Embryonic facial prominence (tissue), 1 donor: ENCODE data around the gene APOB.

Experiments used
- DNase-seq: peaks from one replicate; pipeline ENCODE4 v3.0.0-alpha.2; 2016; ENCODE audit errors: extremely low spot score

APOB gene

DNA sequence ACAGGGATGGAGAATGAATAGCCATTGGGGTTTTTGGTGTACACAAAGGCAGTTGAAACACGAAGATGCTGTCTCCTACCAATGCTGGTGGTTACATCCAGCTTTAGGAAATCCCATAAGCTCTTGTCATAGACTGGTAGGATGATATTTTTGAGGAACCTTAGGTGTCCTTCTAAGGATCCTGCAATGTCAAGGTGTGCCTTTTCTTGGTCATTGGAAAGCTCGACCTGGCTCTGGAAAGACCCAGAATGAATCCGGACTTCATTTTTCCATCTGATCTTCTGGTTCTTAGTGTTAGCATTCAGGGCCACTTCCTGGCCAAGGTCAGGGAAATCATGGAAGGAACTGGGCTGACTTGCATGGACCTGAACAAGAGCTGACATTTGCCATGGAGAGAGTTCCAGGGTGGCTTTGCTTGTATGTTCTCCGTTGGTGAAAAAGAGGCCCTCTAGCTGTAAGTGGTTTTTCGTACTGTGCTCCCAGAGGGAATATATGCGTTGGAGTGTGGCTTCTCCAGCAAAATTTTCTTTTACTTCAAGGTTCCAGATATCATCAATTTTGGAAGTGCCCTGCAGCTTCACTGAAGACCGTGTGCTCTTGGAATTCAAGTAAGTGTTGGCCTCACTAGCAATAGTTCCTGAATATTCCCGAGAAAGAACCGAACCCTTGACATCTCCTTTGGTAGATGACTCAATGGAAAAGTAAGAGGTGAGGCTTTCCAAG lies 38.0 kb downstream of the APOB start:
- no peak for DNase-seq

DNA sequence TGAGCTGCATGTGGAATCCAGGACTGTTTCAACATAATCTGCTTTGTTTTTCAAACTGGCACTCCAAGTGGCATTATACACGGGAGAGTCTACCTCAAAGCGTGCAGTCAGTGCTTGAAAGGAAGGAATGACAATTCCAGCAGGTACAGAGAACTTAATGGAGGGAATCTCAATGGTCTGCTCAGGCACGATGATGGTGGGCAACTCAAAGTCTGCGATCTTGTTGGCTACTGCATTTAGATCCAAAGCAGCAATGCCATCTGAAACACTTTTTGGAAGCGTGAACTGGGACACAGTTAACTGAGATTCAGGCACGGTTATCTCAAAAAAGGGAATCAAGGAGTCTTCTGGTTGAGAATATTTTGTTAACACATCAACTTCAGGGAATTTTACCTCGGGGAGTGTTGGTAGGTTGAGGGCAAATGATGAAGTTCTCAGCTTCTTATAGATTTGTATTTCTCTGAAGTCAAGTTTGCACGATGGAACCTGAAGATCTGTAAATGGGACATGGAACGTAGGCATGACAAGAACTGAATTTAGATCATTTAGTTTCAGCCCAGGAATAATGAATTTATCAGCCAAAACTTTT lies 38.7 kb downstream of the APOB start:
- no peak for DNase-seq

DNA sequence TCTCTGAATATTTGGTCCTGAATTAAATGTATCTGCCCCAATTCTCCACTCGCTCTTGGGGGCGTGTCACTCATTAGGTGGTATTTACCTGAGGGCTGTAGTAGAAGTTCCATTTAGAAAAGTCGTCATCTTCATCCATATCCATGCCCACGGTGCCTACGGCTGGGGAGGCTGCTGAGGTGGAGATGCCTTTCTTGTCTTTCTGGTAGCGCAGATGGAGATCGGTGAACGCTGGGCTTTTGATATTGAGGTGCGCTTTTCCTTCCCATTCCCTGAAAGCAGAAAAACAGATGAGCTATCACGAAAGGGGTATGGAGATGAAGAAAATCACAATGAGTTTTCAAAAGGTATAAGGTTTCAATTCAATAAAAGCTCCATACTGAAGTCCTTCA lies 39.7 kb downstream of the APOB start:
- DNase-seq = no peak

DNA sequence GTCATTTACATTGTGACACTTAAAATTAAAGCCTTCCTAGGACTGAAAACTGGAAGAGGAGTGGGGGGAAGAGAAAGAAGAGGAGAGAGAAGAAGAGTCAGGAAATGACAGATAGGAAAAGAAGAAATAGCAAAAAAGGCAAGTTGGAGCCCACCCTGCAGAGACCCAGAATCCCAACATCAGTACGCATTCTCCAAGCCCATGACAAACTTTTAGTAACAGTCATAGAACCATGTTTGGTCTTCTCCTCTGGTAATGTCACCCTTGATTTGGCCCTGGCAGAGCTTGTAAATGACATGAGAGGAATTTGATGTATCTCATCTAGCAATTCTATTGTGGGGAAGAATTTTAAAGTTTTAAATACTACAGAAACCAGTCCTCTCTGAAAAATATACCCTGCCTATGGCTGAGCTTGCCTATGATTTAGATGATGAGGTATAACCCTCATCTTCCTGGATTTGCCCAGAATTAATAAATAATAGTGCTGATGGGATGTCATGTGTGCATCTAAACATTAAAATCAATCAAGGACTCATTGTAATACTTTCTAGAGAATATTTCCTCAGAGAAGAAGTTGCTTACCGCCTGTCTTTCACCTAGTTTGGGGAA lies 40.2 kb downstream of the APOB start:
- DNase-seq = no peak

DNA sequence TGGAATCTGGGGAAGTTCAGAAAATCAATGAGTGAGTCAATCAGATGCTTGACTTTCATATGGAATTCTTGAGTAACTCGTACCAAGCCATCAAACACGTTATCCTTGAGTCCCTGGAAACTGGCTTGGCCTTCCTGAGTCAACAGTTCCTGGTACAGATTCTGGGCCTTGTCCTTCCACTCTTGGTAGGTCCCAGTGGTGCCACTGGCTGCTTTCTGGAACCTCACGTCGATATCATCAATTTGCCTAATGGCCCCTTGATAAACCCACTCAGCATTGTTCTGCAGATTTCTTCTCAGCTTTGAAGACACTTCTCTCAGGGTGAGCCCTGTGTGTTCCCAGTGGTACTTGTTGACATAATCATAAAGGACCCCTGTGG lies 41.1 kb downstream of the APOB start:
- DNase-seq = no peak

DNA sequence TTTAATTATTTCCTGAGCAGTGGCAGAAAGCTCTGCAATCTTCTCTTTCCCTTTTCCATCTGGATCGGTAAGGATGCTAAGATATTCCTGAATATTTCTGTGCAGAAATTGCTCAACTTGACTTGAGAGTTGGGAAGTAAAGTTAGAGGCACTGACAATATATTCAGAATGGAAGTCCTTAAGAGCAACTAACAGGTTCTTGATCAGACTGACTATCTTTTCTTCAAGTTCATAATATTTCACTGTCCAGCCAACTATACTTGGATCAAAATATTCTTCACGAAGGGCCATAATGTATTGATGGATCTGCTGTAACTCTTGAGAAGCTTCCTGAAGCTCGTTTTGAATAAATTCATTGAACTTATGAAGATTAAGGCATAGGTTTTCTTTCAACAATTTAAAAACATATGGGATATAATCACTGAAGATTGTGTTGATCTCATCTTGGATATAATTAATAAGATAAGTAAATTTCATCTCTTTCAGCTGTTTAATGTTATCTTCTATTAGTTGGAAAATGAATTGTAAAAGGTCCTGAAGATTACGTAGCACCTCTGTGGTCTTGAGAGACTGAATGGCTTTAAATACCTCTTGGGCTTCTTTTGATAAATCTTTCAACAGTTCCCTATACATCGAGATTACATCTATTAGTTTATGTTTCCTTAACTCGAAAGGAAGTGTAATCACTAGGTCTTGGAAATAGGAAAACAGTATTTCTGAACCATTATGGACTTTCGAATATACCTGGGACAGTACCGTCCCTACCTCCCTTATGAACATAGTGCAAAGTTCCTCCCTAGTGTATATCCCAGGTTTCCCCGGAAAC lies 41.7 kb downstream of the APOB start:
- no peak for DNase-seq

DNA sequence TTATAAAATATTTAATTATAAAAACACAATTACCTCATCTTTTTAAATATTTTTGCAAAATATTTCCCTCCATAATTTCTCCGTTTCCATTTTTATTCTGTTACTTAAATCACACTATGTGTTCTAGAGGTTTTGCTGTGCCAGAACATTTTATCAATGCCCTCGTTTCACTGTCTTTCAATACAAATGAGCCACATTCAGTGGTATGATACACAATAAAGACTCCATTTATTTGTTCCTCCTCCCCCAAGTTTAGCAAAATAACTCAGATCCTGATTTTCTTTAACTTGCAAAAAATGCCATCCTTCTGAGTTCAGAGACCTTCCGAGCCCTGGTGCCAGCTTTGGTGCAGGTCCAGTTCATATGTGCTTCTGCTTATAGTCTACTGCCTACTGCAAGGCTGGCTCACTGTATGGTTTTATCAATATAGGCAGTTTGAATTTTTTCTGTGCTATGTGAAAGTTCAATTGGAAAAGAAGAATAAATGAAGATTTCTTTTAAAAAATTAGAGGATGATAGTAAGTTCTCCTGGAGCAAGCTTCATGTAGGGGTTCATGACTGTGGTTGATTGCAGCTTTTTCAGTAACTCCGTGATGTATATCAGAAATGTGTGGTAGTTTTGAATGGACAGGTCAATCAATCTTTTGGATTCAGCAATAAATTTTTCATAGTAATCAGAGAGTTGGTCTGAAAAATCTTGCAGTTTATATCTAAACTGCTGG lies 42.5 kb downstream of the APOB start:
- no peak for DNase-seq

DNA sequence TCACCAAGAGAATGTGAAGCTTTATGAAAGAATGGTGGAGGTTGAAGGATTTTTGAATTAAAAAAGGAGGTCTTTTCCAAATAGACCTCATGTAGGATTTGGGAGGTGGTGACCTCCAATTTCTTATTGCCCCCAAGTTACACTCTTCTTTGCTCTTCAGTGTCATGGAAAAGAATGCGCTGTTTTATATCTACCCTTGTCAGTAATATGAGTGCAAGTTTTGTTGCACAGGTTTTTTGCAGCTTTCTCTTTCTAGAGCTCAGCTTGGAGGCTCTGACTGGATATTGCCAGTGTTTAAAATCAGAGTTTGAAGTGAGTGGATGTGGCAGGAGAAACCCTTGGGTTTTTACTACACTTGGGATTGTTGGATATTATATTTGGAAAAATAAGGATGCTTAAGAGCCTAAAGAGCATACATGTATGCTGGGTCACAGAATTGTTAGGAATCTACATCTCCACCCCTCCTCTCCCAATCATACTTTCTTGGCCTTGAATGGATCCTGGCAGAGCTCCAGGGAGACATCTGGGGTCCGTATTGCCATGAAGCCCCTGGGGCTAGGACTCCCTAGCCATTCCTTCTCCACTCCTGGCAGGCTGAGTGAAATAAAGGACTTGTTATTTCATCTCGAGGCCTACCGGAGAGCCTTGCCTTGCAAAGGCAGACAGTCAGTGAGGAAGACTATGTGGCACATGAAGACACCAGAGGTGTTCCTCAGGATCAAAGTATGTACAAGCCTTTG lies 43.8 kb downstream of the APOB start:
- no peak for DNase-seq

DNA sequence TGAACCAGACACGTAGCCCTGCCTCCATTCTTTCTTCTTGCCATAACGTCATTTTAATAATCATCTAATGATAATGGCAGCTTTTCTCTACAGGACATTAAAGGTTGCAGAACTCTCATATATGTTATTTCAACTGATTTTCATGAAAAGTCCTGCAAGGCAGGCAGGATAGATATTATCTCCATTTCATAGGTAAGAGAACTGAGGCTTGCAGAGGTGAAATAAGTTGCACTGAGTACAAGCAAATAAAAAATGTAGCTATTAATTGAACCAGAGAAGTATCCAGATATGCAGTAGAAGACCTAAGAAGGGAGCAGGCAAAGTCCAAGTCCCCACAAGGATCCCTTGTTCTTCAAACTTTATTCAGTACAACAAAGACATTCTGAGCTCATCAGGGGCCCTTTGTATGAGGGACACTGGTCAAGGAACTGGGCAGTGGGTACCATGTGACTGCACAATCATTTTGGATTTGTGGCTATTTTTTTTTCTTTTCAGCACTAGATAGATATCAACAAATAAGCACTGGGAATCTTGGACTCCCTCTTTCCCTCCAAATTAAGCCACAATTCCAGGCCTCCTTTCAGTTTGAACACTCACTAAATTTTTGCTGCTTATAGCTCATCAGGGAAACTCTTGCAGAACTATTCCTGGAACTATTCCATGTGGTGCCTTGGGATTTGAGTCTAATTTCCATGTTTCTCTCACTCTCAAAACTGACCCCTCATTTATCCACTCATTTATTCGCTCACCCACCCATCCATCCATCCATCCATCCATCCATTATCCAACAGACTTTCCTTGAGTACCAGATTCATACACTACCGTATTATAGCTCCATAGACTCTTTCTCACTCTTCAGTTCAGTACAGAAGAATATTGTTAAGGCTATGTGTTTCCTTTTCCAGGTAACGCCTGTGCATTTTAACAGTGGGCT lies 44.6 kb downstream of the APOB start:
- no peak for DNase-seq

DNA sequence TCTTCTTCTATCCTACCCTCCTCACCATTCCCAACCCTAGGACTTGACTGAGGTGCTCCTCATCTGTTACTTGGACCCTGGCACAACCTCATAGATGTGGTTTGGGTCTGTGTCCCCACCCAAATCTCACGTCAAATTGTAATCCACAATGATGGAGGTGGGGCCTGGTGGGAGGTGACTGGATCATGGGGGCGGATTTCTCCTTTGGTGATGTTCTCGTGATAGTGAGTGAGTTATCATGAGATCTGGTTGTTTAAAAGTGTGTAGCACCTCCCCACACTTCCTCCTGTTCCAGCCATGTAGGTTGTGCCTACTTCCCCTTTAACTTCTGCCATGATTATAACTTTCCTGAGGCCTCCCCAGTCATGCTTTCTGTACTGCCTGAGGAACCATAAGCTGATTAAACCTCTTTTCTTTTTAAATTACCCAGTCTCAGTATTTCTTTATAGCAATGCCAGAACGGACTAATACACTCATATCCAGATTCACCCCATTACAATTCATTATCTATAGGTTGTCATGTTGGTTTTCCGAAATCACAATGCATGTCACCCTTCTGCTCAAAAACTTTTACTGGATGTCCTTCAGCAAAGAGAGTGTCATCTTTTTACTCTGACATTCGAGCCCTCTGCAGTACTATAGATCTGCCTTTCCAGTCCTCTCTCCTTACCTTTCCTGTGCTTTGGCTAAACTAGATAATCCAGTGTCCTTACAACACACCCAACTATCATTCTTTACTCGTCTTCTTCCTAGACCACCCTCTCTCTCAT lies 45.7 kb downstream of the APOB start:
- DNase-seq = no peak

DNA sequence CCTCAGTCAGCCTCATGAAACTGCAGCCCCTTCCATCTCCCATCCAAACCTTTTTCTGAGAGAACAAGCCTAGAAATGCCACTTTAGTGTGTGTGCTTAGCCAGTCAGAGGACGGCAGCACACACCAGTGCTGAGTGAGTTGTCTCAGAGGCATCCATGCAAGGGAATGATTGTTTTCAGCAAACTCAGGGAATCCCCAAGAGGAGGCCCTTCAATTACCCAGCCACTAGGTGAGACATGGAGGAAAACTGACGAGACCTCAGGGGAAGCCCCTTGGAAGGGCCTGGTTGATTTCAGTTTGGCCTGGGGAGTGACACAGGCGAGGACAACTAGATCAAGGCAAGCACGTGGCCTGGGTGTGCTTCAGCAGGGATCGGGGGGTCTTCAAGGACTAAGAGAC lies 49.7 kb downstream of the APOB start:
- no peak for DNase-seq

DNA sequence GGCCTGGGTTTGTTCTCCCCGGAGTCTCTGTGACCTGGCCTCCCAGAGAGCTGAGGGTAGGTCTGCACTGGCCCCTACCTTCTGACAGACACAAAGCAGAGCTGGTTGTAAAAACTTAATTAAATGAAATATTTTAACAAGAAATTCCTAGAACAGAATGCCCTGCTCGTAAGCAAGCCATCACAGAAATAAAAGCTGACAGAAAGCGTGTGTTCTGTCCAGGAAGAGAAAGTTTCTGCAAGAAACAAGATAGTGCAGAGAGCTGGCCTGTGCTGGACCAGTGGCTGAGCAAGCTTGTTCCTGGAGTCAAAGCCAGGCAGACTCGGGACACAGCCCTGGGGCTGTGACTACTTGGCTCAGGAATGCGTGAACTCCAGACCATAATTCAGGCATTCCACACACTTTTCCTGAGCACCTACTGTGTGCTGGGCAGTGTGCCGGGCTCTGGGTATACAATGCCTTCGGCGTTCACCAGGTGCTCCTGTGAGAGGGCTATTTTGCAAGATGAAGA lies 51.6 kb downstream of the APOB start:
- no peak for DNase-seq

DNA sequence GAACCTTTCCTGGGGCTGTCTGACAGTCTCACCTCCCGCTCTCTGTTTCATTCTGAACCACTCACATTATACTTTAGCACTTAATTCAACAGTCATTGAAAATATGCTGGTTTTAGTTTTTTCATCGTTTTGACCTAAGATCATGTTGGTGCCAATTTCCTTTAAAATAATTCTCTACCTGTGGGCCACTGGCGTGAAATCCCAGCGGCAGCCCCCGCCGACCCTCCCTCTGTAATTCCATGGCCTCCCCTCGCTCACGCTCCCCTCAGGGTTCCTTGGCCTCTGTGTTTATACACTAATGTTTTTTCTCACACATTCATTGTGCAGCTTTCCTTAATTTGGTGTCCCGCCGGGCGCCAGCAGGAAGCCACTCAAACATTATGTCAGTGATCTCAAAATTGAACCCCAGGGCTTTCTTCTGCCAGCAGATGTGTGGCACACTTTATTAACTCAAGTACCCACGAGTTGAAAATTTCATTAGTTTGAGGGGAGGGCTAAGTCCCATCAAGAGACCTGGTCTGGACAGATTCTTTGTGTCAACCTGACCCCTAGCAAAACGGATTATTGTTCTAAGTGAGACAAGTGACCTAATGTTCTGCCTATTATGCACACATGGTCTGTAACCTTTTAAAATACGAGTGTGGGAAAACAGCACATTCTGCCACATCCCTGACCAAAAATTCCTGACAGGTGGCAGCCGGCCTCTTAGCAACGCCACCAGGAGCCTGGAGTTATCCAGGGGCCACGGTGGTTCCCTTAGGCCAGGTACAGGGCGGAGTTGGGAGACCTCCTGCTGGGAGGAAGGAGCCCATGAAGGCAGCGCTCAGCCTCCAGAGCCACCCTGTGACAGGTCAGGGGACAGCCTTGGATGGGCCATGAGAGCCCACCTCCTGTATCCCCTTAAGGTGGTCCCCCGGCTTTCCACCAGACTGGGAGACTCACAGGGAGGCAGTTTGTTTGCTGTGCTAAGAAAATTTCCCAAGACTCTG lies 53.1 kb downstream of the APOB start:
- DNase-seq = no peak

DNA sequence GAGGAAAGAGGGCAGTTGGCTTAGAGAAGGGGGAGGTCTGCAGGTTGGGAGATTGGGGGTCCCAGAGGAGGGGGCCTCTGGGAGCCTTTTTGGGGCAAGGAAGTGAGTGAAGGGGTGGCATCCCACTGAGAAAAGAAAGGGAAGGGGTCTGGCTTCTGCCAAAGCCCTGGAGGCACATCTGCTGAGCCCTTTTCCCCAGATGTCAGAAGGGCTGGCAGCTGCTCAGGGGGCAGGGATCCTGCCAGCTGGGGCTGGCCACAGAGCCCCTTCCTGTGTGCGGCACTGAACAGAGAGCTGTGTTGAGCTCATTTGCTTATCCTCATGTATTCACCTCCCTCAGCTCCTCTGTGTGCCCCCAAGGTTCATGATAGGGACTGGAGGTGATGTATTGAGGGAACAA lies 54.5 kb downstream of the APOB start:
- DNase-seq = no peak

DNA sequence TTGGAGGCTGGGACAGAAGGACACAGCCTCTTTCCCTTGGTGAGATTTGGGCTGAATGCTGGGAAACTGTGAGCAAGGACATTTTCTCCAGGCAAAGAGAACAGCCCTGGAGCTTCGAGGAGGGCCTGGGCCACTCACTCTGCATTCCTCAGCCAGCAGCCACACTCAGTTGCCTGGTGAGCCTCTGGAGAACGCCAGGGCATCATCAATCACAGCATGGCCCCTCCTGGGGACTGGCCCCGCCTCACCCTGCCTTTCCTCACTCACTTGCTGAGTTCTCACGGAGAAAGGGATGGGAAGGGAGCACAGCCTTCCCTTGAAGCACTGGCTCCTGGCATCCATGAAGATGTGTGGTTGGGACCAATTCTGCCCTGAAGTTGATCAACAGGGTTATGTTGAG lies 55.0 kb downstream of the APOB start:
- DNase-seq = no peak

DNA sequence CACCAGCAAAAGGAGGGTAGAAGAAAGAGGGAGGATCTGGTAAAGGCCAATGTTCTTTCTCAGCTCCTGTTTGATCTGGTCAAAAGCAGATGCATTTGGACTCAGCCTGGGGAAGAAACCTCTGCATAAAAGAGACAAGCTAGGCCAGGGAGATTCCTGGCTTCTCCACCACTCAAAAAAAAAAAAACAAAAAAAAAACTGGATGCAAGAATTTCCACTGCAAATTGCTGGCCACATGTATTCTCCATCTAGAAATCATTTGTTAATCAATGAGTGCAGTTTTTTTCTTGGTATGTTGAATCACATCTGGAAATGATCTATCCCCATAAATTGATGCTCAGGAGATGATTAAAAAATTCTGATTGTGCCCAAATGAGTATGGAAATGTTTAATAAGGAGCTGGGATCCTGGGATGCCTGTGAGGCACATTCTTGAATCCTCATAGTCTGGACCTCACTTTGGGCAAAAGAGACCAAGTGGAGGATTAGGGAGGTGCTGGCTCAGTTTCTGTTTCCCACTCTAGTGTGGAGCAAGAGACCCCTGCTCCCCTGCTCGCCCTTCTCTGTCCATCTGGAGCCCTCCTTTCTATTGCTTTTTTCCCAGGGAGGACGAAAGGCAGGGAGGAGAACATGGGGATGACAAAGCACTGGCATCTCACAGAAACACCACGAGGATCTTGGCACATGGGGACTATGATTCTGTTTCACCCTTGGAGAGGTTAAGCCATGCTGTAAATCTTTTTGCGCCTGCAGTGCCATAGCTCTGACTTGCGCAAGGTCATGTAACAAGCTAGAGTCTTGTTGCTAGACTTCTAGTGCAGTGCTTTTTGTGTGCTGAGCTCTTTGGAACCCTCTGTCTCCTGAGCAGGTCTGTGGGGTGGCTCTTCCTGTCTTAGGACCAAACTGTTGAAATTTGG lies 57.6 kb downstream of the APOB start:
- no peak for DNase-seq

DNA sequence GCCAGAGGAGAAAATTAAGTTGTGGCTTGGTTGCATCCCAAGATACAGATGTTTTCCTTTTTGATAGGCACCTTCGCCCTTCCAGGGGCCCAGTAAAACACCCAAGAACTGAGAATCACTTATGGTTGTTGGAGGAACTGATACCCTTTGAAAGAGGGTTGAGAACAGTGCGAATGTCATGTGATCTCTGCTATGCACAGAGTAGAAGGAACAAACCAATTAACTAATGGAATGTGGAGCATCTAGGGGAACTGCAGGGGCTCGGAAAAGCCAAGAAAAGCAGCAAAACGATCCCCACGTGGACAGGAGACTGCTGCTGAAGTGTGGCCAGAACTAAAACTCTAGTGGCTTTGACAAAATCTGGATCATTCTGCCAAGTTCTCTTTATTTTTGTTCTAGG lies 58.8 kb downstream of the APOB start:
- no peak for DNase-seq
